Measurements from ENCODE around the gene TCHH.

Gene TCHH

DNA sequence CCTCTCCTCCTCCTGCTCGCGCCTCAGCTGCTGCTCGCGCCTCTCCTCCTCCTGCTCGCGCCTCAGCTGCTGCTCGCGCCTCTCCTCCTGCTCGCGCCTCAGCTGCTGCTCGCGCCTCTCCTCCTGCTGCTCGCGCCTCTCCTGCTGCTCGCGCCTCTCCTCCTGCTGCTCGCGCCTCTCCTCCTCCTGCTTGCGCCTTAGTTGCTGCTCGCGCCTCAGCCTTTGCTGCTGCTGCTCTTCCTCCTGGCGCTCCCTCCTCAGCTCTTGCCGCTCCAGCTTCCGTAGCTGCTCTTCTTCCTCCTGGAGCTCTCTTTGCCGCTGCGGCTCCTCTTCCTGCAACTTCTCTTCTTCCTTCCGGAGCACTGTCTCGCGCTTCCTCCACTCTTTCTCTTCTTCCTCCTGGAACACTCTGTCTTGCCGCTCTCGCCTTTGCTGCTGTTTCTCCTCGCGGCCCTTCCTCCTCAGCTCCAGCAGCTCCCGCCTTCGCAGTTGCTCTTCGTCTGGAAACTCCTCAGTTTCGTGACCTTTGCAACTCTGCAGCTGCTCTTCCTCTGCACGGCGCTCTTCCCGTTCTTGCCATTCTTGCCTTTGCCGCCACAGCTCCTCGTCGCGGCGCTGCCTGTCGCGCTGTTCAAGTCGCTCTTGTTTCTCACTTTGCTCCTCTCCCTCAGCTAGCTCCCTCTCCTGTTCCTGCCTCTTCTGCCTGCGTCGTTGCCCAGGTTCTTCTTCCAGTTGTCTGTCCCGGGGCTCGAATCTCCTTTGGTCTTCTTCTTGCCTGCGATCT, 3.0 kb downstream of the TCHH start:
- H3K27me3 ChIP-seq (replicated peaks; ENCODE audit: control insufficient read depth, insufficient read depth, low read length, poor library complexity, severe bottlenecking): peaks cover 24% of the 10 kb centered on the region
- no peak overlapping the region for H3K27ac ChIP-seq (ENCODE audit: insufficient read depth, low read length, poor library complexity, severe bottlenecking)
- H3K4me3 ChIP-seq (ENCODE audit: insufficient read depth, low read depth, low read length, poor library complexity, severe bottlenecking): peak overlapping the region; percentile 71
- H3K36me3 ChIP-seq (ENCODE audit: control insufficient read depth, insufficient read depth, low read length): no peaks in the 10 kb centered on the region
- H3K9me3 ChIP-seq (ENCODE audit: control insufficient read depth, low read length): no peaks in the 10 kb centered on the region
- no peak for DNase-seq
- H3K4me1 ChIP-seq (ENCODE audit: control insufficient read depth, insufficient read depth, low read length, poor library complexity, severe bottlenecking): peaks cover 30% of the 10 kb centered on the region

- Histone ChIP-seq H3K4me3 (ENCODE audit: insufficient read depth, low read depth, low read length, poor library complexity, severe bottlenecking) (peak overlapping the region; percentile 71), H3K4me1 (ENCODE audit: control insufficient read depth, insufficient read depth, low read length, poor library complexity, severe bottlenecking) (peaks cover 30% of the 10 kb centered on the region), H3K27ac (ENCODE audit: insufficient read depth, low read length, poor library complexity, severe bottlenecking) (no peak overlapping the region), H3K9me3 (ENCODE audit: control insufficient read depth, low read length) (no peaks in the 10 kb centered on the region), H3K27me3 (replicated peaks; ENCODE audit: control insufficient read depth, insufficient read depth, low read length, poor library complexity, severe bottlenecking) (peaks cover 31% of the 10 kb centered on the region), H3K36me3 (ENCODE audit: control insufficient read depth, insufficient read depth, low read length) (no peaks in the 10 kb centered on the region)
- no peak for DNase-seq
These were observed 3.7 kb downstream of the TCHH start for GRCh38 chr1:152111515-152111968.

GRCh38 chr1:152110860-152111514, 4.3 kb downstream of the TCHH start:
- DNase-seq: no peak
- no peak overlapping the region for H3K27ac ChIP-seq (ENCODE audit: insufficient read depth, low read length, poor library complexity, severe bottlenecking)
- no peaks in the 10 kb centered on the region for H3K36me3 ChIP-seq (ENCODE audit: control insufficient read depth, insufficient read depth, low read length)
- peak overlapping the region; percentile 71 for H3K4me3 ChIP-seq (ENCODE audit: insufficient read depth, low read depth, low read length, poor library complexity, severe bottlenecking)
- H3K9me3 ChIP-seq (ENCODE audit: control insufficient read depth, low read length): no peaks in the 10 kb centered on the region
- peaks cover 30% of the 10 kb centered on the region for H3K4me1 ChIP-seq (ENCODE audit: control insufficient read depth, insufficient read depth, low read length, poor library complexity, severe bottlenecking)
- peaks cover 34% of the 10 kb centered on the region for H3K27me3 ChIP-seq (replicated peaks; ENCODE audit: control insufficient read depth, insufficient read depth, low read length, poor library complexity, severe bottlenecking)

- H3K9me3 ChIP-seq (ENCODE audit: control insufficient read depth, low read length): no peaks in the 10 kb centered on the region
- H3K4me3 ChIP-seq (ENCODE audit: insufficient read depth, low read depth, low read length, poor library complexity, severe bottlenecking): peak overlapping the region; percentile 71
- no peak overlapping the region for H3K27ac ChIP-seq (ENCODE audit: insufficient read depth, low read length, poor library complexity, severe bottlenecking)
- H3K27me3 ChIP-seq (replicated peaks; ENCODE audit: control insufficient read depth, insufficient read depth, low read length, poor library complexity, severe bottlenecking): peaks cover 37% of the 10 kb centered on the region
- H3K36me3 ChIP-seq (ENCODE audit: control insufficient read depth, insufficient read depth, low read length): no peaks in the 10 kb centered on the region
- H3K4me1 ChIP-seq (ENCODE audit: control insufficient read depth, insufficient read depth, low read length, poor library complexity, severe bottlenecking): peaks cover 30% of the 10 kb centered on the region
- DNase-seq: no peak
These were observed 4.8 kb downstream of the TCHH start for GRCh38 chr1:152110365-152110859.

- H3K4me1 ChIP-seq (ENCODE audit: control insufficient read depth, insufficient read depth, low read length, poor library complexity, severe bottlenecking): peaks cover 30% of the 10 kb centered on the region
- peak overlapping the region; percentile 71 for H3K4me3 ChIP-seq (ENCODE audit: insufficient read depth, low read depth, low read length, poor library complexity, severe bottlenecking)
- no peak for DNase-seq
- H3K27me3 ChIP-seq (replicated peaks; ENCODE audit: control insufficient read depth, insufficient read depth, low read length, poor library complexity, severe bottlenecking): peaks cover 37% of the 10 kb centered on the region
- no peak overlapping the region for H3K27ac ChIP-seq (ENCODE audit: insufficient read depth, low read length, poor library complexity, severe bottlenecking)
- H3K9me3 ChIP-seq (ENCODE audit: control insufficient read depth, low read length): no peaks in the 10 kb centered on the region
- H3K36me3 ChIP-seq (ENCODE audit: control insufficient read depth, insufficient read depth, low read length): no peaks in the 10 kb centered on the region
These were observed 5.3 kb downstream of the TCHH start for GRCh38 chr1:152109998-152110294.

DNA sequence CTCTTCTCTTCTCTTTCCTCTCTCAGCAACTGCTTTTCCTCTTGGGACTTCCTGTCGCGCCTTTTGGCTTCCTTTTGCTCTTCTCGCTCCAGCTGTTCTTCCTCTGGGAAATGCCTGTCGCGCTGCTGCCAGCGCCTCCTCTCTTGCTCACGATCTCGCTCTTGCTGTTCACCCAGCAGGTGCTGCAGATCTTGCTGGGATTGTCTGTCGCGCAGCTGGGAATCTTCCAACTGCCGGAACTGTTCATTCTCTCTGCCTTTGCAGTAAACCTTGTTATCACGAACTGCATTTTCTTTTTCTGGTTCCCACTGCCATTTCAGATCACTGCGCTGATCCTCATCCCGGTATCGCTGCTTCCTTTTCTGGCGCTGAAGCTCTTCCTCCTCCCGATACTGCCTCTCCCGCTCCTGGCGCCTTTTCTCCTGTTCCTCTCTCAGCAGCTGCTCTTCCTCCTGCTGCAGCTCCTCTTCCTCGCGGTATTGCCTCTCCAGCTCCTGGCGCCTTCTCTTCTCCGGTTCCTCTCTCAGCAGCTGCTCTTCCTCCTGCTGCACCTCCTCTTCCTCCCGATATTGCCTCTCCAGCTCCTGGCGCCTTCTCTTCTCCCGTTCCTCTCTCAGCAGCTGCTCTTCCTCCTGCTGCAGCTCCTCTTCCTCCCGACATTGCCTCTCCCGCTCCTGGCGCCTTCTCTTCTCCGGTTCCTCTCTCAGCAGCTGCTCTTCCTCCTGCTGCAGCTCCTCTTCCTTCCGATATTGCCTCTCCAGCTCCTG, 5.8 kb downstream of the TCHH start:
- Histone ChIP-seq H3K27ac (ENCODE audit: insufficient read depth, low read length, poor library complexity, severe bottlenecking) (no peak overlapping the region), H3K9me3 (ENCODE audit: control insufficient read depth, low read length) (no peaks in the 10 kb centered on the region), H3K4me3 (ENCODE audit: insufficient read depth, low read depth, low read length, poor library complexity, severe bottlenecking) (peak overlapping the region; percentile 71), H3K36me3 (ENCODE audit: control insufficient read depth, insufficient read depth, low read length) (no peaks in the 10 kb centered on the region), H3K27me3 (replicated peaks; ENCODE audit: control insufficient read depth, insufficient read depth, low read length, poor library complexity, severe bottlenecking) (peaks cover 37% of the 10 kb centered on the region), H3K4me1 (ENCODE audit: control insufficient read depth, insufficient read depth, low read length, poor library complexity, severe bottlenecking) (peaks cover 30% of the 10 kb centered on the region)
- DNase-seq: no peak

DNA sequence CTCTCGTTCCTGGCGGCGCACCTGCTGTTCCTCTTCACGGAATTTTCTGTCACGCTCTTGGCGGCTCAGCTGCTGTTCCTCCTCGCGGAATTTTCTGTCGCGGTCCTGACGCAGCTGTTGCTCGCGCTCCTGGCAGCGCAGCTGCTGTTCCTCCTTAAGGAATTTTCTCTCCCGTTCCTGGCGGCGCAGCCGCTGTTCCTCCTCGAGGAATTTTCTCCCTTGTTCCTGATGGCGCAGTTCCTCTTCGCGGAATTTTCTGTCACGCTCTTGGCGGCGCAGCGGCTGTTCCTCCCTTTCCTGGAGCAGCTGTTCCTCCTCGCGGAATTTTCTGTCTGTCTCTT, 6.4 kb downstream of the TCHH start:
- no peaks in the 10 kb centered on the region for H3K36me3 ChIP-seq (ENCODE audit: control insufficient read depth, insufficient read depth, low read length)
- peaks cover 37% of the 10 kb centered on the region for H3K27me3 ChIP-seq (replicated peaks; ENCODE audit: control insufficient read depth, insufficient read depth, low read length, poor library complexity, severe bottlenecking)
- no peak overlapping the region for H3K27ac ChIP-seq (ENCODE audit: insufficient read depth, low read length, poor library complexity, severe bottlenecking)
- H3K4me1 ChIP-seq (ENCODE audit: control insufficient read depth, insufficient read depth, low read length, poor library complexity, severe bottlenecking): peaks cover 30% of the 10 kb centered on the region
- no peak for DNase-seq
- H3K9me3 ChIP-seq (ENCODE audit: control insufficient read depth, low read length): no peaks in the 10 kb centered on the region
- H3K4me3 ChIP-seq (ENCODE audit: insufficient read depth, low read depth, low read length, poor library complexity, severe bottlenecking): no peak overlapping the region

DNA sequence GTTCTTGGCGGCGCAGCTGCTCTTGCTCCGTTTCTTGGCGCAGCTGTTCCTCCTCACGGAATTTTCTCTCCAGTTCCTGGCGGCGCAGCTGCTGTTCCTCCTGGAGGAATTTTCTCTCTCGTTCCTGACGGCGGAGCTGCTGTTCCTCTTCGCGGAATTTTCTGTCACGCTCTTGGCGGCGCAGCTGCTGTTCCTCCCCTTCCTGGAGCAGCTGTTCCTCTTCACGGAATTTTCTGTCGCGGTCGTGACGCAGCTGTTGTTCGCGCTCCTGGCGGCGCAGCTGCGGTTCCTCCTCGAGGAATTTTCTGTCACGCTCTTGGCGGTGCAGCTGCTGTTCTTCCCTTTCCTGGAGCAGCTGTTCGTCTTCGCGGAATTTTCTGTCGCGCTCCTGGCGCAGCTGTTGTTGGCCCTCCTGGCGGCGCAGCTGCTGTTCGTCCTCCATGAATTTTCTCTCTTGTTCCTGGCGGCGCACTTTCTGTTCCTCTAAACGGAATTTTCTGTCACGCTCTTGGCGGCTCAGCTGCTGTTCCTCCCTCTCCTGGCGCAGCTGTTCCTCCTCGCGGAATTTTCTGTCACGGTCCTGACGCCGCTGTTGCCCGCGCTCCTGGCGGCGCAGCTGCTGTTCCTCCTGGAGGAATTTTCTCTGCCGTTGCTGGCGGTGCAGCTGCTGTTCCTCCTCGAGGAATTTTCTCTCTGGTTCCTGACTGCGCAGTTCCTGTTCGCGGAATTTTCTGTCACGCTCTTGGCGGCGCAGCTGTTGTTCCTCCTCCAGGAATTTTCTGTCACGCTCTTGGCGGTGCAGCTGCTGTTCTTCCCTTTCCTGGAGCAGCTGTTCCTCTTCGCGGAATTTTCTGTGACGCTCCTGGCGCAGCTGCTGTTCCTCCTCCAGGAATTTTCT, 7.0 kb downstream of the TCHH start:
- no peak for DNase-seq
- H3K27me3 ChIP-seq (replicated peaks; ENCODE audit: control insufficient read depth, insufficient read depth, low read length, poor library complexity, severe bottlenecking): peaks cover 37% of the 10 kb centered on the region
- H3K4me1 ChIP-seq (ENCODE audit: control insufficient read depth, insufficient read depth, low read length, poor library complexity, severe bottlenecking): peaks cover 30% of the 10 kb centered on the region
- H3K4me3 ChIP-seq (ENCODE audit: insufficient read depth, low read depth, low read length, poor library complexity, severe bottlenecking): no peak overlapping the region
- no peak overlapping the region for H3K27ac ChIP-seq (ENCODE audit: insufficient read depth, low read length, poor library complexity, severe bottlenecking)
- no peaks in the 10 kb centered on the region for H3K36me3 ChIP-seq (ENCODE audit: control insufficient read depth, insufficient read depth, low read length)
- no peaks in the 10 kb centered on the region for H3K9me3 ChIP-seq (ENCODE audit: control insufficient read depth, low read length)

DNA sequence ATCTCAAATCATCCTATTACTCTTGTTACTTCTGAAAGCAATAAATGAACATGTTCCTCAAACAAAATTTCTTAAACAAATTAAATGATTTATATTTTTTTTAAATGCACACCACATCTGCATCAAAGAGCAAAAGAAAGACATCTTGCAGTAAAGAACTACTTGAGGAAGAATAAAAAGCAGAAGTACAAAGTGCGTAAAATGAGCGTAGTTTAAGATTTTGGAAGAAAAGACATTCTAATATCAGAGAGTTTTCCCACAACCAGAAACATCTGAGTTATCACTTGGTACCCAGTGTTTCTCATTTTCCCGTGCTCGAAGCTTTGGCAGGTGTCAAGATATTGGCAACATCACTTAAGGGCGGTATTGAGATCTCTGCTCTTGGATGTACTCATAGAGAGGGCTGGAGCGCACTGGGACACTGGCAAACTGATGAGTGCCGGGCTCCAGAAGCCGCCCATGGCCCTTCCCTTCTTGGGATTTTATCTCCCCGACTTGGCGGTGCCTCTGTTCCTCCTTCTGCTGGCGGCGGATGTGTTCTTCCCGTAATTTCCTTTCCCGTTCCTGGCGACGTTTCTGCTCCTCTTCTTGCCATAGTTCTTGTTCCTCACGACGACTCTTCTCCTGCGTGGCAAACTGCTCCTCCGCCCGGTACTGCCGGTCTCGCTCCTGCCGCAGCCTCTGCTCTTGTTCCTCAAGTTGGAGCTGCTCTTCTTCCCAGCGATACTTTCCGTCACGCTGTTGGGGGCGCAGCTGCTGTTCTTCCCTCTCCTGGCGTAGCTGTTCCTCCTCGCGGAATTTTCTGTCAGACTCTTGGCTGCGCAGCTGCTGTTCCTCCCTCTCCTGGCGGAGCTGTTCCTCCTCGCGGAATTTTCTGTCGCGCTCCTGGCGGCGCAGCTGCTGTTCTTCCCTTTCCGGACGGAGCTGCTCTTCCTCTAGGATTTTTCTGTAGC, 7.9 kb downstream of the TCHH start:
- Histone ChIP-seq H3K9me3 (ENCODE audit: control insufficient read depth, low read length) (no peaks in the 10 kb centered on the region), H3K4me1 (ENCODE audit: control insufficient read depth, insufficient read depth, low read length, poor library complexity, severe bottlenecking) (peaks cover 24% of the 10 kb centered on the region), H3K27me3 (replicated peaks; ENCODE audit: control insufficient read depth, insufficient read depth, low read length, poor library complexity, severe bottlenecking) (peaks cover 37% of the 10 kb centered on the region), H3K4me3 (ENCODE audit: insufficient read depth, low read depth, low read length, poor library complexity, severe bottlenecking) (no peak overlapping the region), H3K27ac (ENCODE audit: insufficient read depth, low read length, poor library complexity, severe bottlenecking) (no peak overlapping the region), H3K36me3 (ENCODE audit: control insufficient read depth, insufficient read depth, low read length) (no peaks in the 10 kb centered on the region)
- DNase-seq: no peak

Measured in effector memory CD4-positive, alpha-beta T cell (primary cell).